GM23248 (cell line): ENCODE results near the gene LOXHD1. TPM values are rescaled to one million over a fixed set of nuclear protein-coding genes. Genes with fewer than 3 reads are reported as not detected.

Experiments used
- DNase-seq: peaks from one replicate; pipeline ENCODE4 v3.0.0-alpha.2; 2015
- H2AFZ ChIP-seq: fragments of 200-600 bp; sonication (generic); 2 replicates; pipeline ENCODE4 v1.6.1; 2016; ENCODE audit warnings: antibody characterized with exemption
- H3F3A ChIP-seq: fragments of 200-600 bp; sonication (generic); 2 replicates; pipeline ENCODE4 v1.6.1; 2016; ENCODE audit warnings: mild to moderate bottlenecking, antibody characterized with exemption, mixed run types; ENCODE audit not compliant: insufficient read depth
- H3K27ac ChIP-seq: fragments of 200-600 bp; sonication (generic); 2 replicates; pipeline ENCODE4 v1.5.1; 2016; ENCODE audit warnings: mild to moderate bottlenecking
- H3K27me3 ChIP-seq: fragments of 200-600 bp; sonication (generic); replicated peaks from 2 replicates; pipeline ENCODE4 v1.6.1; 2016; ENCODE audit warnings: mild to moderate bottlenecking; ENCODE audit not compliant: insufficient read depth
- H3K36me3 ChIP-seq: fragments of 200-600 bp; sonication (generic); 2 replicates; pipeline ENCODE4 v1.6.1; 2016; ENCODE audit warnings: low read depth, mild to moderate bottlenecking
- H3K4me1 ChIP-seq: fragments of 200-600 bp; sonication (generic); 2 replicates; pipeline ENCODE4 v1.6.1; 2016; ENCODE audit warnings: mild to moderate bottlenecking; ENCODE audit not compliant: insufficient read depth
- H3K4me2 ChIP-seq: fragments of 200-600 bp; sonication (generic); one replicate; pipeline ENCODE4 v1.6.1; 2016; ENCODE audit warnings: mild to moderate bottlenecking; ENCODE audit not compliant: unreplicated experiment
- H3K4me3 ChIP-seq: fragments of 200-600 bp; sonication (generic); 2 replicates; pipeline ENCODE4 v1.5.1; 2016; ENCODE audit warnings: mild to moderate bottlenecking
- H3K79me2 ChIP-seq: fragments of 200-600 bp; sonication (generic); 2 replicates; pipeline ENCODE4 v1.6.1; 2016; ENCODE audit warnings: mild to moderate bottlenecking; ENCODE audit not compliant: insufficient read depth
- H3K9ac ChIP-seq: fragments of 200-600 bp; sonication (generic); 2 replicates; pipeline ENCODE4 v1.6.1; 2016; ENCODE audit warnings: mild to moderate bottlenecking
- H3K9me2 ChIP-seq: fragments of 200-600 bp; sonication (generic); 2 replicates; pipeline ENCODE4 v1.6.1; 2016; ENCODE audit warnings: mixed run types, mild to moderate bottlenecking, moderate library complexity; ENCODE audit not compliant: insufficient read depth
- H3K9me3 ChIP-seq: fragments of 200-600 bp; sonication (generic); one replicate; pipeline ENCODE4 v1.6.1; 2017; ENCODE audit warnings: low read depth
- H4K20me1 ChIP-seq: fragments of 200-600 bp; sonication (generic); 2 replicates; pipeline ENCODE4 v1.6.0; 2016; ENCODE audit not compliant: insufficient read depth
- EZH2 ChIP-seq: fragments of 200-600 bp; sonication (generic); IDR thresholded peaks from 2 replicates; pipeline ENCODE4 v1.6.1; 2018; ENCODE audit warnings: antibody characterized with exemption, mild to moderate bottlenecking; ENCODE audit not compliant: insufficient read depth, poor library complexity, severe bottlenecking
- EZH2phosphoT487 ChIP-seq: fragments of 200-600 bp; sonication (generic); IDR thresholded peaks from 2 replicates; pipeline ENCODE4 v1.6.1; 2018; ENCODE audit warnings: antibody characterized with exemption, moderate library complexity, mild to moderate bottlenecking, low read depth; ENCODE audit not compliant: insufficient read depth
- WGBS, 2 experiments: methylation state at CpG; one replicate each; pipeline ENCODE4 v1.1.6; 2015 to 2017; ENCODE audit warnings: low lambda C conversion rate in 2 of 2, low coverage in 1 of 2; ENCODE audit errors: missing lambda C conversion rate in 2 of 2; 5-methylcytosine and 5-hydroxymethylcytosine counted together
- in situ Hi-C: fragments of 300-500 bp; cut with MboI; formaldehyde crosslinking; loops from 2 replicates; pipeline ENCODE4 v1.15.0; 2020
- polyA plus RNA-seq: library from polyadenylated mRNA; unstranded; fragments of >200 nt; fragmentation: Nextera tagmentation; extraction: Ambion mirVana; gene quantifications from 2 replicates; pipeline ENCODE4 v1.2.1, GENCODE V29; 2016
- total RNA-seq: library from RNA; depleted of rRNA; stranded (reverse); fragments of >200 nt; shearing (Covaris generic); gene quantifications from 2 replicates; pipeline ENCODE4 v1.2.3, GENCODE V29; 2014

LOXHD1 gene
- total and polyA plus RNA-seq, 2 experiments from 2014 or later = not detected

- Histone ChIP-seq H3K4me1 (no peaks in the 10 kb centered on the region), H3K9me3 (no peaks in the 10 kb centered on the region), H2AFZ (no peak overlapping the region), H3K9me2 (no peaks in the 10 kb centered on the region), H3K4me2 (no peak overlapping the region), H3F3A (no peaks in the 10 kb centered on the region), H3K27ac (no peak overlapping the region), H3K36me3 (no peaks in the 10 kb centered on the region), H4K20me1 (no peaks in the 10 kb centered on the region), H3K27me3 (0 out of 2 replicates have a peak, but pooled peaks cover 5% of the 10 kb centered on the region), H3K4me3 (no peak overlapping the region), H3K9ac (no peak overlapping the region), H3K79me2 (no peaks in the 10 kb centered on the region)
- TF ChIP-seq EZH2phosphoT487 (no peak), EZH2 (no peak)
- WGBS, 2 experiments = 70 to 75% methylated on average over 3 of the region's 3 CpGs
- DNase-seq = no peak
- in situ Hi-C loops = loop anchor here (10.0 kb wide), 2 partner anchors 375 to 515 kb away; no protein-coding TSS in a partner anchor
These were observed 2.5 kb upstream of the LOXHD1 start for GRCh38 chr18:46659484-46659883.

- no peak overlapping the region for H2AFZ ChIP-seq
- no peak overlapping the region for H3K27ac ChIP-seq
- H3K4me1 ChIP-seq = no peaks in the 10 kb centered on the region
- no peaks in the 10 kb centered on the region for H4K20me1 ChIP-seq
- H3K4me3 ChIP-seq = no peak overlapping the region
- TF ChIP-seq EZH2 (no peak), EZH2phosphoT487 (no peak)
- H3K9me2 ChIP-seq = no peaks in the 10 kb centered on the region
- H3K9ac ChIP-seq = no peak overlapping the region
- H3K4me2 ChIP-seq = no peak overlapping the region
- no peaks in the 10 kb centered on the region for H3K9me3 ChIP-seq
- no peak for DNase-seq
- WGBS, 2 experiments = 62 to 63% methylated on average over 14 to 26 of the region's 27 CpGs
- H3K79me2 ChIP-seq = no peaks in the 10 kb centered on the region
- no peaks in the 10 kb centered on the region for H3F3A ChIP-seq
- H3K27me3 ChIP-seq = peaks cover 23% of the 10 kb centered on the region
- H3K36me3 ChIP-seq = no peaks in the 10 kb centered on the region
- in situ Hi-C loops = loop anchor here (10.0 kb wide), 2 partner anchors 372 to 512 kb away; no protein-coding TSS in a partner anchor
These were observed 500 bp downstream of the LOXHD1 start for GRCh38 chr18:46656326-46657114.

GRCh38 chr18:46652372-46652771, 4.6 kb downstream of the LOXHD1 start:
- Histone ChIP-seq H3K4me2 (no peak overlapping the region), H3K36me3 (no peaks in the 10 kb centered on the region), H2AFZ (no peak overlapping the region), H3K4me3 (no peak overlapping the region), H3K27ac (no peak overlapping the region), H3K9ac (no peak overlapping the region), H4K20me1 (no peaks in the 10 kb centered on the region), H3K27me3 (peaks cover 44% of the 10 kb centered on the region), H3K9me2 (no peaks in the 10 kb centered on the region), H3K79me2 (no peaks in the 10 kb centered on the region), H3K4me1 (no peaks in the 10 kb centered on the region), H3F3A (no peaks in the 10 kb centered on the region), H3K9me3 (no peaks in the 10 kb centered on the region)
- in situ Hi-C loops = loop anchor here (10.0 kb wide), 2 partner anchors 368 to 508 kb away; no protein-coding TSS in a partner anchor
- TF ChIP-seq EZH2phosphoT487 = no peak
- TF ChIP-seq EZH2 = no peak
- no peak for DNase-seq

GRCh38 chr18:46650681-46651080, 6.3 kb downstream of the LOXHD1 start:
- H2AFZ ChIP-seq = no peak overlapping the region
- no peaks in the 10 kb centered on the region for H3K4me1 ChIP-seq
- H3K79me2 ChIP-seq = no peaks in the 10 kb centered on the region
- H3K4me3 ChIP-seq = no peak overlapping the region
- DNase-seq = no peak
- H3K27me3 ChIP-seq = peaks cover 54% of the 10 kb centered on the region
- 38 to 45% methylated on average over 4 of the region's 4 CpGs for WGBS, 2 experiments
- no peaks in the 10 kb centered on the region for H4K20me1 ChIP-seq
- no peak overlapping the region for H3K4me2 ChIP-seq
- H3K9ac ChIP-seq = no peak overlapping the region
- TF ChIP-seq EZH2 = no peak
- no peak for TF ChIP-seq EZH2phosphoT487
- in situ Hi-C loops = loop anchor here (10.0 kb wide), 2 partner anchors 366 to 506 kb away; no protein-coding TSS in a partner anchor
- no peaks in the 10 kb centered on the region for H3K9me3 ChIP-seq
- H3K27ac ChIP-seq = no peak overlapping the region
- no peaks in the 10 kb centered on the region for H3F3A ChIP-seq
- no peaks in the 10 kb centered on the region for H3K36me3 ChIP-seq
- H3K9me2 ChIP-seq = no peaks in the 10 kb centered on the region
